PC-9 (cell line): Measurements from ENCODE around the gene RHOA. TPM values are rescaled to one million over a fixed set of nuclear protein-coding genes. Genes with fewer than 3 reads are reported as not detected.

ENCODE experiments used
- BruUV-seq: library from RNA; stranded (reverse); fragments of 400-500 nt; replicated peaks from 2 replicates; lab custom pipeline; 2021; lab: Mats Ljungman, UMichigan
- CTCF ChIA-PET: fragments of 300-600 bp; sonication (Branson Sonifier 250); formaldehyde crosslinking; loops from one replicate; lab custom pipeline; 2022; ENCODE audit warnings: antibody characterized with exemption; lab: Charles Lee
- POLR2A ChIA-PET: fragments of 300-600 bp; sonication (Branson Sonifier 250); formaldehyde crosslinking; loops from one replicate; lab custom pipeline; 2022; ENCODE audit warnings: antibody characterized with exemption; ENCODE audit not compliant: unreplicated experiment; lab: Charles Lee
- DNase-seq, 2 experiments: peaks; one replicate each; pipeline versions ENCODE4 v3.0.0 to v3.0.0-alpha.2; 2015 to 2022; ENCODE audit warnings: mixed read lengths in 1 of 2
- H2AFZ ChIP-seq: fragments of 200-600 bp; sonication (generic); 2 replicates; pipeline ENCODE4 v1.8.1; 2017; ENCODE audit warnings: antibody characterized with exemption
- H3F3A ChIP-seq: fragments of 200-600 bp; sonication (generic); 2 replicates; pipeline ENCODE4 v1.8.1; 2017; ENCODE audit warnings: antibody characterized with exemption, mild to moderate bottlenecking, low read depth; ENCODE audit not compliant: insufficient read depth
- H3K27ac ChIP-seq: fragments of 200-600 bp; sonication (generic); 2 replicates; pipeline ENCODE4 v1.6.1; 2016; ENCODE audit warnings: mixed run types
- H3K27me3 ChIP-seq: fragments of 200-600 bp; sonication (generic); 2 replicates; pipeline ENCODE4 v1.6.1; 2016; ENCODE audit warnings: low read depth, mixed run types; ENCODE audit not compliant: insufficient read depth
- H3K36me3 ChIP-seq: fragments of 200-600 bp; sonication (generic); 2 replicates; pipeline ENCODE4 v1.6.1; 2016; ENCODE audit warnings: low read depth, mixed run types
- H3K4me1 ChIP-seq: fragments of 200-600 bp; sonication (generic); replicated peaks from 2 replicates; pipeline ENCODE4 v1.6.1; 2016; ENCODE audit warnings: mixed run types; ENCODE audit not compliant: insufficient read depth
- H3K4me2 ChIP-seq: fragments of 200-600 bp; sonication (generic); 2 replicates; pipeline ENCODE4 v1.6.1; 2017; ENCODE audit warnings: mixed run types
- H3K4me3 ChIP-seq: fragments of 200-600 bp; sonication (generic); 2 replicates; pipeline ENCODE4 v1.6.1; 2016; ENCODE audit warnings: mixed run types
- H3K79me2 ChIP-seq: fragments of 200-600 bp; sonication (generic); 2 replicates; pipeline ENCODE4 v1.6.1; 2017; ENCODE audit warnings: low read depth, mixed run types
- H3K9me2 ChIP-seq: fragments of 200-600 bp; sonication (generic); 2 replicates; pipeline ENCODE4 v1.8.1; 2017; ENCODE audit warnings: mild to moderate bottlenecking; ENCODE audit not compliant: insufficient read depth
- H3K9me3 ChIP-seq: fragments of 200-600 bp; sonication (generic); 2 replicates; pipeline ENCODE4 v1.8.1; 2016; ENCODE audit warnings: low read depth; ENCODE audit not compliant: insufficient read depth
- H4K20me1 ChIP-seq: fragments of 200-600 bp; sonication (generic); 2 replicates; pipeline ENCODE4 v1.8.1; 2017; ENCODE audit not compliant: insufficient read depth
- EZH2 ChIP-seq: fragments of 200-600 bp; sonication (generic); IDR thresholded peaks from 2 replicates; pipeline ENCODE4 v1.8.0; 2017; ENCODE audit warnings: antibody characterized with exemption, low read depth
- intact Hi-C: fragments of 100-400 bp; cut with micrococcal nuclease; formaldehyde crosslinking; loops from one replicate; pipeline ENCODE4 v1.10.0; 2022; ENCODE audit not compliant: unreplicated experiment
- total RNA-seq: library from RNA; stranded (reverse); gene quantifications from 2 replicates; pipeline ENCODE4 v1.2.3, GENCODE V29; 2021
- TF ChIP-seq, protein P1 (sequence below): fragments of 200-600 bp; sonication (generic); conservative IDR thresholded peaks from 2 replicates; pipeline ENCODE4 v1.6.1; 2017; ENCODE audit warnings: mixed run types, antibody characterized with exemption, mild to moderate bottlenecking, moderate library complexity

RHOA gene
- total RNA-seq, 1 experiment from 2014 or later: 413 TPM

DNA sequence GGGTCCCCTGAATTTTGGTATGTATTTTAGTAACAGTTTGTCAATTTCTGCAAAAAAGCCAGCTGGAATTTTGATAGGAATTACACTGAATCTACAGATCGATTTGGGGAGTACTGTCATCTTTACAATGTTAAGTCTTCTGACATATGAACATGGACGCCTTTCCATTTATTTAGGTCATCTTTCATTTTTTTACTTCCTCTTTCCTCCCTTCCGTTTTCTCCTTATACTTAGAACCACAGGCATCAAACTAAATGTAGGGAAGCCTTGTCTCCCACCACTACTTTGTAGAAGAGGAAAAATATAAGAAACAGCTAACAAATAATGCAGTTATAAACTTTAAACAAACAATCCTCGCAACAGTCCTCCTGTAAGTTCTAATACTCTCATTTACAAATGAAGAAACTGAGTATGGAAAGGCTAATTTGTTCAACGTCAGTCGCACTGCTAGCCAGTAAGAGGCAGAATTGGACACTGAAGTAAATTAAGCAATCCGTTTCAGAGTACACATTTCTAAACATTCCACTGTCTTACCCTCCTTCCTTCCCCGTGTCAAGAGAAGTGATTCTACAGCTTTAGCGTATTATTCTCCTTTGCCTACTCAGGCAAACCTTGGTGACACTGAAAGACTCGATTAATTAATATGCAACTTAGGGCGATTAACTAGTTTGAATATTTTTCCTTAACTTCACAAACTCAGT is 25.6 kb downstream of the RHOA start:
- no peaks in the 10 kb centered on the region for H3K9me2 ChIP-seq
- DNase-seq: no peak
- peaks cover 65% of the 10 kb centered on the region for H4K20me1 ChIP-seq
- intact Hi-C loops: no loop called here
- BruUV-seq: no TSS peak
- no peak overlapping the region for H3K27ac ChIP-seq
- no peaks in the 10 kb centered on the region for H3K4me1 ChIP-seq
- no peak overlapping the region for H3K4me3 ChIP-seq
- TF ChIP-seq, protein P1, sequence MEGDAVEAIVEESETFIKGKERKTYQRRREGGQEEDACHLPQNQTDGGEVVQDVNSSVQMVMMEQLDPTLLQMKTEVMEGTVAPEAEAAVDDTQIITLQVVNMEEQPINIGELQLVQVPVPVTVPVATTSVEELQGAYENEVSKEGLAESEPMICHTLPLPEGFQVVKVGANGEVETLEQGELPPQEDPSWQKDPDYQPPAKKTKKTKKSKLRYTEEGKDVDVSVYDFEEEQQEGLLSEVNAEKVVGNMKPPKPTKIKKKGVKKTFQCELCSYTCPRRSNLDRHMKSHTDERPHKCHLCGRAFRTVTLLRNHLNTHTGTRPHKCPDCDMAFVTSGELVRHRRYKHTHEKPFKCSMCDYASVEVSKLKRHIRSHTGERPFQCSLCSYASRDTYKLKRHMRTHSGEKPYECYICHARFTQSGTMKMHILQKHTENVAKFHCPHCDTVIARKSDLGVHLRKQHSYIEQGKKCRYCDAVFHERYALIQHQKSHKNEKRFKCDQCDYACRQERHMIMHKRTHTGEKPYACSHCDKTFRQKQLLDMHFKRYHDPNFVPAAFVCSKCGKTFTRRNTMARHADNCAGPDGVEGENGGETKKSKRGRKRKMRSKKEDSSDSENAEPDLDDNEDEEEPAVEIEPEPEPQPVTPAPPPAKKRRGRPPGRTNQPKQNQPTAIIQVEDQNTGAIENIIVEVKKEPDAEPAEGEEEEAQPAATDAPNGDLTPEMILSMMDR: no peak
- no peak for TF ChIP-seq EZH2
- CTCF ChIA-PET: no interaction called here
- H3K36me3 ChIP-seq: no peaks in the 10 kb centered on the region
- H2AFZ ChIP-seq: no peak overlapping the region
- peaks cover 97% of the 10 kb centered on the region for H3K79me2 ChIP-seq
- POLR2A ChIA-PET: no interaction called here
- H3K4me2 ChIP-seq: no peak overlapping the region
- H3F3A ChIP-seq: peaks cover 6% of the 10 kb centered on the region; the same call in 1 of the 2 replicates
- H3K27me3 ChIP-seq: no peaks in the 10 kb centered on the region
- no peaks in the 10 kb centered on the region for H3K9me3 ChIP-seq

DNA sequence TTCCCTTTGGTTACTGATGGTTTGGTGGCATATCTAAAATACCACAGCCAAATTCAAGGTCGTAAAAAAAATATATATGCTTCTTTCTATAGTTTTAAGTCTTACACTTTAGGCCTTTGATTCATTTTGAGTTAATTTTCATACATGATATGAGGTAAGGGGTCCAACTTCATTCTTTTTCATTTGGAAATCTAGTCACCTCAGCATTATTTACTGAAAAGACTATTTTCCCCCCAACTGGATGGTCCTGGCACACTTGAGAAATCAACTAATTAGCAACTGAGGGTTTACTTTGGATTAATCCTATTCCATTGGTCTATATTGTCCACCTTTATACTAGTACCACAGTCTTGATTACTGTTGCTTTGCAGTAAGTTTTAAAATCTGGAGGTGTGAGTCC is 26.2 kb downstream of the RHOA start:
- peaks cover 6% of the 10 kb centered on the region; the same call in 1 of the 2 replicates for H3F3A ChIP-seq
- ChIA-PET POLR2A (no interaction called here), CTCF (no interaction called here)
- peaks cover 97% of the 10 kb centered on the region for H3K79me2 ChIP-seq
- H3K9me2 ChIP-seq: no peaks in the 10 kb centered on the region
- TF ChIP-seq, protein P1: no peak
- no peak for TF ChIP-seq EZH2
- no peaks in the 10 kb centered on the region for H3K27me3 ChIP-seq
- BruUV-seq: no TSS peak
- no peaks in the 10 kb centered on the region for H3K4me1 ChIP-seq
- no peaks in the 10 kb centered on the region for H3K9me3 ChIP-seq
- DNase-seq: no peak
- no peaks in the 10 kb centered on the region for H3K36me3 ChIP-seq
- intact Hi-C loops: no loop called here
- no peak overlapping the region for H3K27ac ChIP-seq
- no peak overlapping the region for H2AFZ ChIP-seq
- no peak overlapping the region for H3K4me2 ChIP-seq
- peaks cover 63% of the 10 kb centered on the region for H4K20me1 ChIP-seq
- H3K4me3 ChIP-seq: no peak overlapping the region

GRCh38 chr3:49383387-49383786 is 28.4 kb downstream of the RHOA start:
- Histone ChIP-seq H3F3A (peaks cover 3% of the 10 kb centered on the region; the same call in 1 of the 2 replicates), H3K36me3 (no peaks in the 10 kb centered on the region), H3K9me2 (no peaks in the 10 kb centered on the region), H3K4me1 (no peaks in the 10 kb centered on the region), H3K4me2 (no peak overlapping the region), H2AFZ (no peak overlapping the region), H3K27ac (no peak overlapping the region), H3K79me2 (peaks cover 95% of the 10 kb centered on the region), H4K20me1 (peaks cover 60% of the 10 kb centered on the region), H3K9me3 (no peaks in the 10 kb centered on the region), H3K4me3 (no peak overlapping the region), H3K27me3 (no peaks in the 10 kb centered on the region)
- BruUV-seq: no TSS peak
- intact Hi-C loops: no loop called here
- TF ChIP-seq, protein P1: no peak
- no peak for TF ChIP-seq EZH2
- POLR2A ChIA-PET: interaction anchor here (0.6 kb wide), 1 partner anchor 9 kb away, joined by 5 read pairs; no protein-coding TSS in a partner anchor
- DNase-seq: no peak
- CTCF ChIA-PET: no interaction called here
